Measurements from ENCODE around the gene NFXL1. TPM values are rescaled to one million over a fixed set of nuclear protein-coding genes. Genes with fewer than 3 reads are reported as not detected.

Gene NFXL1
- total RNA-seq (16.5 and 16.6 TPM in 2 replicates), polyA plus RNA-seq (5.8 and 6.3 TPM in 2 replicates), polyA minus RNA-seq (6.9 and 7.8 TPM in 2 replicates)
- 9.8 TPM for total RNA-seq (2013)

DNA sequence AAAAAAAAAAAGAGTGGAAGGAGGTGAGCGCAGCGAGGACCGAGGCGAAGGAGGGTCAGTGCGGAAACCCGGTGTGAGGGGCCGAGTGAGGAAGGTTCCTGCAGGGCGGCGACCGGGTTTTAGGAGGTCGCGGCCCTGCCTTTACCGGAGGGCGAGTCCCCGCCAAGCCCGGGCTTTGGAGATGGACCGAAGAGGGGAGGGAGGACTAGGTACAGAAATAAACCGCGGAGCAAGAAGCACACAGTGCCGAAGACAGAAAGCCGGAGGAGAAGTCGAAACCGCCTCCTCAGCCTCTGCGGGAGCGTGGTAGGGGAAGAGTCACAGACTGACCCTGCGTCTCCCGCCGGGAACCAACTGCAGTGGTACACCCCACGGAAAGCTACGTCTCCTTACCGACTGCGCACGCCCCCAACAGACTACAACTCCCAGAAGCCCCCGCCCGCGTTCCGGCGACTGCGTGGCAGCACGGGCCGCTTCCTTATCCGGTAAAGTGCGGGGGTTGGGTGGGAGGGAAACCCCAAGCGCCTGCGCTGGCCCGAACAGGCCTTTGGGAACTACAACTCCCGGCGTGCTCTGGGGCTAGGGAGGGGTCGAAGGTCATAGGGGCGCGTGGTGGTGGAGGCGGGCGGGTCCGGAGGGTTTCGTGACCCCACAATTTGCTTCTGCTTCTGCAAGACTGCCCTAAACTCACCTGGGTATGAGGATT lies at the start of gene NFXL1:
Gene NFXL1 (minus strand): TSS at position 364 of the 706 bp plus-strand sequence. CDS start 380 bp downstream, outside the sequence.
- CTCF ChIA-PET: interaction anchor here (1.0 kb wide), 1 partner anchor 13 kb away, joined by 3 read pairs; no protein-coding TSS in a partner anchor
- WGBS (ENCODE audit: insufficient coverage): under 1% methylated on average over 33 of the region's 55 CpGs

More for the DNA sequence above, at the start of gene NFXL1:
- intact Hi-C loops (cut with micrococcal nuclease): loop anchor here (1.0 to 10.0 kb wide), 7 partner anchors 77 to 916 kb away; partner anchors contain the start of genes COMMD8, CORIN, OCIAD1 and SLAIN2
- peak within 1 kb of the TSS; percentile 97 for H3K27ac Mint-ChIP-seq
- no peaks in the 10 kb centered on the region for H3K27me3 ChIP-seq (replicated peaks in 1 of 4; ENCODE audit: control extremely low read depth in 1 of 4, control insufficient read depth in 3 of 4, insufficient read depth in 4 of 4, low read length in 3 of 4)
- no peak for TF ChIP-seq EZH2 (IDR thresholded peaks at IDR 0.05; ENCODE audit: borderline replicate concordance, insufficient read depth, low read depth, low read length, poor library complexity, severe bottlenecking)
- TF ChIP-seq, protein P1, sequence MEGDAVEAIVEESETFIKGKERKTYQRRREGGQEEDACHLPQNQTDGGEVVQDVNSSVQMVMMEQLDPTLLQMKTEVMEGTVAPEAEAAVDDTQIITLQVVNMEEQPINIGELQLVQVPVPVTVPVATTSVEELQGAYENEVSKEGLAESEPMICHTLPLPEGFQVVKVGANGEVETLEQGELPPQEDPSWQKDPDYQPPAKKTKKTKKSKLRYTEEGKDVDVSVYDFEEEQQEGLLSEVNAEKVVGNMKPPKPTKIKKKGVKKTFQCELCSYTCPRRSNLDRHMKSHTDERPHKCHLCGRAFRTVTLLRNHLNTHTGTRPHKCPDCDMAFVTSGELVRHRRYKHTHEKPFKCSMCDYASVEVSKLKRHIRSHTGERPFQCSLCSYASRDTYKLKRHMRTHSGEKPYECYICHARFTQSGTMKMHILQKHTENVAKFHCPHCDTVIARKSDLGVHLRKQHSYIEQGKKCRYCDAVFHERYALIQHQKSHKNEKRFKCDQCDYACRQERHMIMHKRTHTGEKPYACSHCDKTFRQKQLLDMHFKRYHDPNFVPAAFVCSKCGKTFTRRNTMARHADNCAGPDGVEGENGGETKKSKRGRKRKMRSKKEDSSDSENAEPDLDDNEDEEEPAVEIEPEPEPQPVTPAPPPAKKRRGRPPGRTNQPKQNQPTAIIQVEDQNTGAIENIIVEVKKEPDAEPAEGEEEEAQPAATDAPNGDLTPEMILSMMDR (IDR thresholded peaks at IDR 0.05): no peak
- H3K27me3 Mint-ChIP-seq: no peaks in the 10 kb centered on the region
- H3K4me3 ChIP-seq (ENCODE audit: control extremely low read depth in 1 of 5, extremely low read depth in 1 of 5, insufficient read depth in 1 of 5, low read depth in 2 of 5, low read length in 4 of 5): peak within 1 kb of the TSS; percentile 85 to 100 (median 99)
- no peaks in the 10 kb centered on the region for H3K36me3 ChIP-seq (replicated peaks in 1 of 2; ENCODE audit: control extremely low read depth in 1 of 2, control insufficient read depth in 1 of 2, extremely low read depth in 1 of 2, insufficient read depth in 2 of 2, low read length in 1 of 2)
- peaks cover 15% of the 10 kb centered on the region for H3K79me2 ChIP-seq (ENCODE audit: control insufficient read depth, insufficient read depth, low read length)
- H3K9me3 Mint-ChIP-seq (ENCODE audit: insufficient read depth): no peaks in the 10 kb centered on the region
- peak within 1 kb of the TSS; percentile 99 for H3K4me3 Mint-ChIP-seq
- H2AFZ ChIP-seq (ENCODE audit: insufficient read depth, low read depth, low read length, poor library complexity, severe bottlenecking): peak within 1 kb of the TSS; percentile 100
- H3K4me1 ChIP-seq (ENCODE audit: control insufficient read depth in 2 of 2, insufficient read depth in 2 of 2, low read length in 2 of 2): peaks cover 14 to 17% of the 10 kb centered on the region in 2 donors
- ATAC-seq (ENCODE audit: low read depth): peak; percentile 94
- H3K9ac ChIP-seq (ENCODE audit: low read length): peak within 1 kb of the TSS; percentile 94
- peak within 1 kb of the TSS; percentile 48 to 75 for H3K27ac ChIP-seq (ENCODE audit: low read length in 2 of 2)
- POLR2A ChIA-PET: interaction anchor here (0.9 to 1.0 kb wide), 2 partner anchors 10 to 16 kb away, joined by 4 to 8 read pairs; no protein-coding TSS in a partner anchor
- DNase-seq: peak; percentile 95
- peaks cover 0 to 3% (median 0%) of the 10 kb centered on the region in 3 donors for H3K9me3 ChIP-seq (ENCODE audit: control extremely low read depth in 1 of 3, control insufficient read depth in 2 of 3, insufficient read depth in 1 of 3, low read length in 2 of 3)
- H3K4me2 ChIP-seq (replicated peaks; ENCODE audit: low read depth, low read length, poor library complexity, severe bottlenecking): peak within 1 kb of the TSS; percentile 95
- H4K20me1 ChIP-seq (ENCODE audit: control insufficient read depth, insufficient read depth, low read length, poor library complexity, severe bottlenecking): no peaks in the 10 kb centered on the region
- peaks cover 27% of the 10 kb centered on the region for H3K4me1 Mint-ChIP-seq
